HG03432 (cell line): ENCODE results near the gene TOX2.

Experiments used
- ATAC-seq: cut with Tn5 transposase; IDR thresholded peaks from one replicate; pipeline ENCODE4 v1.9.1; 2021; ENCODE audit warnings: mild to moderate bottlenecking, moderate library complexity; ENCODE audit not compliant: unreplicated experiment

Gene TOX2

GRCh38 chr20:44073011-44073674, 158.5 kb downstream of the TOX2 start:
- no peak for ATAC-seq

DNA sequence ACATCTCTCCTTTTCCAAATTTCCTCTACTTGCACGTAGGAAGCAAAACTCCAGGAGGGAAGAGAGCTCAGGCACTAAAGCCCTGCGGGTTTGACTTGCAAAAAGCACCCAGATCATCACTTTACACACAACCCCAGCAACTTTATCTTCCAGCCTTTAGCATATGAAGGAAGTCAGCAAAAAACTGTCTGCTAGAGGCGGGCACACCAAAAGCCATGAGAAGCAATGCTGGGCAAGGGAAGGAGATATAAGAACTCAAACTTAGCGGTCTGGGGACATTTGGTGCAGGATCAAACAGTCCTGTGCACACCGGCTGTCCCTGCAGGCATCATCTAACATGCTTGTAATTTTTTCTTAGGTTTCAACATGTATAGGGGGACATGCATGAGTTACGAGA, 159.0 kb downstream of the TOX2 start:
- ATAC-seq = no peak

DNA sequence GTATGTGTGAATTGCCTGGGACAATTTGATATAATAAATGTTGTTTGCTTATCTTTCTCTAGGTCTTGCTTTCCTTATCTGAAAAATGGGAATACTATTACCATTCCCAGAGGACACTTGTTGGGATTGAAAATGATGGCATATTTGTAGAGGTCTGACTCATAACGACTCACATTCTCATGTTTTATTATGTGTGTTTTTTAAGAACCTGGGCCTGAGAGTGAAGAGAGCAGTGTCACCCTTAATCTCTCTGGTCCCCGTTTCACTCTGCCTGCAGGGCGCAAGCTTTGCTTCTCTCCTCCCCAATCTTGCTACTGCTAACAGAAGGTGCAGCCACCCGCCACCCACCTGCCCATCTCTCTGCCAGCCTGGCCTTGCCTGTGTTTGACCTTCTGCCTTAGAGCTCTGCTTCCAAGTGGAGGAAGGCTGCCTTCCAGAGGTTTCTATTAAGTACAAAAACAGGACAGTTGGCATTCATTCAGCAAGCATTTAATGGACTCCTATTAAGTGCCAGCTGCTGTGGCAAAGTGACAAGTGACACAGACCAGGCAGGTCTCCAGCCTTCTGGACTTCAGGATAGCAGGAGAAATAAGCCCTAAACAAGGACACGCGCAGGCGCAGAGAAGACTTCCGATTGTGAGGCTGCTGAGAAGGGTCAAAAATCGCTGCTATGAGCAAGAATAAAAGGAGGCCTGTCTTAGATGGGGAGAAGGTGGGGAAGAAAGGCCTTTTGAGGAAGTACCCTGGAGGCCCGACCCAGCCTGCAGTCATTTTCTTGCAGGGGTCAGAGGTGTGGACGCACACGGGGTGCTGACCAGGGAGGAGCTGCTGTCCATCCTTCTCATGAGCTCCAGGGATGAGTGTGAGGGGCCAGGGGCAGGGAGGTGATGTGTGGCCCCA, 159.8 kb downstream of the TOX2 start:
- ATAC-seq = no peak

- no peak for ATAC-seq
Observed at GRCh38 chr20:44075191-44075949, 160.7 kb downstream of the TOX2 start.

DNA sequence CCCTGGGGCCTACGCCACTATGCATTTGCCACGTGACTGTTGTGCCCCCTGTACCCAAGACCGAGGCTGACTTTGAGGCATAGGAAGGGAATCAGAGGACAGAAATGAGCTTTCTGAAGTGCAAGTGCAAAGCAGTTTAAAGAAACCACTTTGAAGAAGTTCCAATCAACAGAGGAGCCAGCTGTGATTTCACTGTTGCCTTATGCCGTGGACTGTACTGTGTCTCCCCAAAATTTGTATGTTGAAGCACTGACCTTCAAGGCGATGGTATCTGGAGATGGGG, 161.2 kb downstream of the TOX2 start:
- no peak for ATAC-seq

DNA sequence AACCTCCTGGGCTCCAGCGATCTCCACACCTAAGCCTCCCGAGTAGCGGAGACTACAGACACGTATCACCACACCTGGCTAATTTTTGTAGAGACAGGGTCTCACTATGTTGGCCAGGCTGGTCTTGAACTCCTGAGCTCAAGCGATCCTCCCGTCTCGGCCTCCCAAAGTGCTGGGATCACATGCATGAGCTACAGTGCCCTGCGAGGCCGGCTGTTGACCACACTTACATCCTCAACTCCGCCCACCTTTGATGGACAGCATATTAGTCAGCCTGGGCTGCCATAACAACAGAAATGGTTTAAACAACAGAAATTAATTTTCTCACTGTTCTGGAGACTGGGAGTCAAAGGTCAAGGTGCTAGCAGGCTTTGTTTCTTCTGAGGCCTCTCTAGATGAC, 164.6 kb downstream of the TOX2 start:
- no peak for ATAC-seq

DNA sequence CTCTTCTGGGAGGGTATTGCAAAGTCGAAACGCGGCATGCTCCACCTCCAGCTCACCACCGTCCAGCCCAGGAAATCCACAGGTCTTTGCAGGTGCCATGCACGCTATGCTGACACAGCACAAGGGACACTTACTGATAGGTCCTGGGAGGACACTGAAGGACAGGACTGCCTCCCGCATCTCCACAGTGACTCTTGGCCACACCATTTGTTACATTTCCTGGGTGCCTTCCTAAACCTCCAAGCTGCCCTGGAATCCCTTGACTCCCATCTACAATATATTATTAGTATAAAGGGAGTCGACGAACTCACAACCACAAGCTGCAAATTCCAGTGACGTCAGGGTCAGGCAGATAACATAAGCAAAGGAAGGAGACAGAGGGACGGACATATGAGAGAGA, 165.4 kb downstream of the TOX2 start:
- no peak for ATAC-seq

GRCh38 chr20:44080646-44081267, 166.1 kb downstream of the TOX2 start:
- ATAC-seq = peak; percentile 74

- ATAC-seq = no peak
Observed at GRCh38 chr20:44081476-44081875, 166.8 kb downstream of the TOX2 start.

DNA sequence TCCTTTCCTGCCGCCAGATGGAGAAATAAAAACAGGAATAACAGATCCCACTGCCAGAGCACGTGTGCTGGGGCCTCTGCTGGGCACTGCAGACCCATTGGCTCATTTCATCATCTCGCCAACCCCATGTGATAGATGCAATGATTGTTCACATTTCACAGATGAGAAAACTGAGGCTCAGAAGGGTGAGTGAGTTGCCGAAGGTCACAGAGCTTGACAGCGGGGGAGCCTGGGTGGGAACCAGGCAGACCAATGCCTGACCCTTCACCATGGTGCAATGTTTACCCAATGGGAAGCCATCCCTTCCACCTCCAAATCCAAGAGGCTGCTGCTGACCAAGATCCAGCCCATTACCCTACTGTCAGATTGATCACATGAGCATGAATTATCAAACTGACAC, 167.2 kb downstream of the TOX2 start:
- ATAC-seq = no peak

DNA sequence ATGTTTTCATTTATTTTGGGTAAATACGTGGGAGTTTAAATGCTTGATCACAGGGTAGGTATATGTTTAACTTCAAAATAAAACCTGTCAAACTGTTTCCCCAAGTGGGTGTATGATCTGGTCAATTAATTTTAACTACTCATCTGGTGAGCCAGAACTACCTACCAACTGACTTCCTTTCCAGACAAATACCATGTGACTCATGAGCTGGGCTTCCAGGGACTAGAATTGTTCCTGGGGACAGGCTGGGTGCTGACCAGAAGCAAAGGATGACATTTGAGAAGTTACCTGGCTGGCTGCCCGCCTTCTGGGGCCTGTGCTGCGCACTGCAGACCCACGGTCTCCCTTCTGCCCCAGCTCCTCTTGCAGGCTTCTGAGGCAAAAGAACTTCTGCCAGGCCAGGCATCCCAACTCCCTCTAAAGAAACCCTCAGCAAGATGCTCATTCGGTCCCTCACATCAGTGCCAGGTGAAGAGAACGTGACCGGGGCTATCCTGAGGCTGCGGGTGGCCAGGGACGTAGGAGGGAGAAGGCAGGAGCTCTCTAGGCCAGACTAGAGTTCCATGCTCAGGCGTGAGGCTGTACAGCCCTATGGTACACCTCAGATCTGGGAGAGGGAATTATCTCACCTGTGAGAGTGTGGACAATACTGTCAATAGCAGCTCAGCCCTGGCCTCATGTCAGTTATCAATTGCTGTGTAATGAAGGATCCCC, 168.7 kb downstream of the TOX2 start:
- ATAC-seq = no peak

GRCh38 chr20:44084439-44084838, 169.8 kb downstream of the TOX2 start:
- no peak for ATAC-seq

- no peak for ATAC-seq
Observed at GRCh38 chr20:44084891-44085290, 170.2 kb downstream of the TOX2 start.

DNA sequence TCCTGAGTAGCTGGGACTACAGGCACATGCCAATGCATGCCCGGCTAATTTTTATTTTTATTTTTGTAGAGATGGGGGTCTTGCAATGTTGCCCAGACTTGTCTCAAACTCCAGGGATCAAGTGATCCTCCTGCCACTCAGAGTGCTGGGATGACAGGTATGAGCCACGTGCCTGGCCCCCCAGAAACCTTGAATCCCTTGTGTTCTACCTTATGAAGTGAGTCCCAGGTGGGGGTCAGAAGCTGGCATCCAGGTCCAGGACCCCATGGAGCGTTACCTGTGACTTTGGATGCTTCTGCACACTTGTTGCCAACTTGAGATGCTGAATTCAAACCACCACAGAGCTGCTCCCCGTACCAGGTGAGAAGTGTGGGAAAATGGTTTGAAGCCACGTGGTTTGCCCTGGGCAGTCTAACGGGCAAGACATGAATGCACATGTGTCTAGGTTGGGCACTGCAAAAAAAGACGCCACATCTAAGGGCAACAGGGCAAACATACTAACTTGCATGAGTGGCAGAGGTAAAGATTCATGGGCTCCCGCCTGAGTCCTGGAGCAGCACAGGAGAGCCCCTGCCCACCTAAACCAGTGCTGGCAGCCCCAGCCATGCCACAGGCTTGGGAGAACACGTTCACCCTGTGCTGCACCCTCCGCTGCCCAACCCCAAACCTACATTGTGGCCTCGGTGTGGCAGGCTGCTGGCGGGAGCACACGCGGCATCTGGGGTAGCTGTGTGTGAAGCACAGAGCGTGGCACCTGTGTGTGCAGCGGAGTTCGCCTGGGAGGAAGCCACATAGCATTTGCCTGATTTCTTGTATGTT, 171.2 kb downstream of the TOX2 start:
- ATAC-seq = no peak

DNA sequence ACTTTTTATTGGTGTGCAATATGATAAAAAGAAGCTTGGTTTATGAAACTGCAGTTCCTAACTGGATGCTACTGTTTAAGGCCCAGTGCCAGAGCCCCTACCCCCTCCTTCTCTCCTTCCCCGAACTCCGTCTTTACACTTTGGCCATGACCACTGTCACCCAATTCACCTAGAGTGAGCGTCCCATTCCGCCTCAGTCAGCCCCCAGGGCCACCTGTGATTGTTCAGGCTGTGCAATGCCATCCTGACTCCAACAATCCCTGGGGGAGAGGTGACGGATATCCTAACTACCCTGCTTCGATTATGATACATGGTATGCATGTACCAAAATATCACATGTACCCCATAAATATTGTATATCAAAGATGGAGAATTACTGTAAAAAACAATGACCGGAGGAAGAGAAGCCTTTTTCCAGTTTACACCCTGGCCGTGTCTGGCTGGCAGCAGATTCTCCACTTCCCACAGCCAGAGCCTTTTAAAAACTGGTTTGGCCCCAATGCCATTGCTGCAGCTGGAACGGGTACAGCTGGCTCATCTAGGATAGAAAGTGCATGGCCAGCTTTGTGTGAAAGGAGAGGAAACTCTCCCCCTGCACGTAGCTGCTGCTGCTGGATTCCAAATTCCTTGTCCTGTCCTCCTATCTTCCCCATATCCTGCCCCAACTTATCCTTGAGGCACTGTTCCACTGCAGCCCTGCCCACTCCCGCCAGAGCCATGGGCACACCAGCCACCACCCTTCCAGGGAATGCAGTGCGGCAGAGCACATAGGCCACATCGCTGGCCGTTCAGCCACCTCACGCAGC, 172.6 kb downstream of the TOX2 start:
- no peak for ATAC-seq

DNA sequence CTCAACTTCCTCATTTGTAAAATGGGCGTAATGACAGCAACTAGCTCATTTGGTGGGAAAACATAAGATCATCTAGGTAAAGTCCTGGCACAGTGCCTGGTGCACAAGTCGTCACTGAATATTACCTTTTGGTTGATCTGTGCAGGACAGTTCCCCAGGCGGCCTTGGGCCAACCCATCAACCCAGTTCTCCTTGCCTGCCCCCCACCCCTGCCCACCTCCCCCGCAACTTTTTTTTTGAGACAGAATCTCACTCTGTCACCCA, 173.1 kb downstream of the TOX2 start:
- ATAC-seq = no peak

GRCh38 chr20:44089987-44090674, 175.5 kb downstream of the TOX2 start:
- ATAC-seq = no peak

GRCh38 chr20:44091026-44091425, 176.4 kb downstream of the TOX2 start:
- no peak for ATAC-seq
